Stimulated activated CD8-positive, alpha-beta memory T cell treated with anti-CD3 and anti-CD28 coated beads, Interleukin-4, amount 100 ng/mL, for 48 hours (primary cell): ENCODE measurements around the gene IGDCC3.

Source experiments
- DNase-seq: peaks from one replicate; pipeline ENCODE4 v3.0.0-alpha.2; 2020

Gene IGDCC3

DNA sequence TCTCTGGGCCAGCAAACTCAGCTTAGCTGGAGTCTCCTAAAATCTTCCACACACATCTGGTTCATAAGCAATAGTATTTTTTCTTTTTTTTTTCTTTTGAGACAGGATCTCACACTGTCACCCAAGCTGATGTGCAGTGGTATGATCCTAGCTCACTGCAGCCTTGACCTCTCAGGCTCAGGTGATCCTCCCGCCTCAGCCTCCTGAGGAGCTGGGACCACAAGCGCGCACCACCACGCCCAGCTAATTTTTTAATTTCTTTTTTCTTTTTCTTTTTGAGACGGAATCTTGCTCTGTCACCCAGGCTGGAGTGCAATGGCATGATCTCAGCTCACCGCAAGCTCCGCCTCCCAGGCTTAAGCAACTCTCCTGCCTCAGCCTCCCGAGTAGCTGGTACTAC, 39.0 kb downstream of the IGDCC3 start:
- DNase-seq: no peak

DNA sequence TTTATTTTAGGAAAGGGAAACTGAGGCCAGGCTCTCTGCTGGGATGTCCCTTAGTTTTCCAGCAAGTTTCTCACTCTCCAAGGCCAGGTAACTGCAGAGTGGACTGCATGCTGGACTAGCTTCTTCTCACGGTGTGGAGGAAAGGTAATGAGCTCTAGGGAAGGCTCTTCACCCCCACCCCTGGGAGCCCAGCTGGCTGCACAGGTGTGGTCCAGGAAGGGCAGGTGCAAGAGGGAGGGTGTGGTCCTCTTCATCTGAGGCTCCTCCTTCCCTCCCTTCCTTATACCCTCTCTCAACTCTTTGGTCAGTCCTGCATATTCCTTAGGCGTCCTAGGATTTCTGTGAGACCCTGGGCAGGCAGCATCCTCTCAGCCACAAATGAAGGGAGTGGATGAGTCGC, 39.4 kb downstream of the IGDCC3 start:
- DNase-seq: no peak

DNA sequence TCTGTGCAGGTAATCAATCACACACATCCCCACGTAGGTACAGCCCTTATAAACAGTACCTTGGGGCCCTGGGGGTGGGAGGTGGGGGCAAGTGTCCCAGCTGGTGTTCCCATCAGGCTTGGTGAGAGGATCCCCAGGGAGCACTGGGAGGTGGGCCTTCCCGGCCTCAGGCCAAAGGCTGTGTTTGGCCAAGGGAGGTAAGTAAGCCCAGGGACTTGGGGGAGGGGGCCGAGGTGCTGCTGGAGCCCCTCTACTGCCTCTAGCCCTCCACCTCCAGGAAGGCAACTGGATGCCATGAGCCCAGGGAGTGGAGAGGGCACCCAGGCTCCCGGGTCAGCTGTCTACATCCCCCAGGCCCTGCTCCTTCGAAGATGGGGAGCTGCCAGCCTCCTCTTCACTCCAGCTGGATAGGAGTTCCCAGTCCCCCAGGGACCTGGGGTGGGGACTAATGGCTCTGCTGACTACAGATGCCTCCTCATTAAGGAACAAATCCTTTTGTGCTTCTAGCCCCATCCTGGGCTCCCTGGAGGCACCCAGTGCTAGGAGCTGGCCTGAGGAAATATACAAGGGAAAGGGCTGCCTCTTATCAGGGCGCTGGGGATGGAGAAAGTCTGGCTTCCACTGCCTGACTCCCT, 40.2 kb downstream of the IGDCC3 start:
- no peak for DNase-seq

DNA sequence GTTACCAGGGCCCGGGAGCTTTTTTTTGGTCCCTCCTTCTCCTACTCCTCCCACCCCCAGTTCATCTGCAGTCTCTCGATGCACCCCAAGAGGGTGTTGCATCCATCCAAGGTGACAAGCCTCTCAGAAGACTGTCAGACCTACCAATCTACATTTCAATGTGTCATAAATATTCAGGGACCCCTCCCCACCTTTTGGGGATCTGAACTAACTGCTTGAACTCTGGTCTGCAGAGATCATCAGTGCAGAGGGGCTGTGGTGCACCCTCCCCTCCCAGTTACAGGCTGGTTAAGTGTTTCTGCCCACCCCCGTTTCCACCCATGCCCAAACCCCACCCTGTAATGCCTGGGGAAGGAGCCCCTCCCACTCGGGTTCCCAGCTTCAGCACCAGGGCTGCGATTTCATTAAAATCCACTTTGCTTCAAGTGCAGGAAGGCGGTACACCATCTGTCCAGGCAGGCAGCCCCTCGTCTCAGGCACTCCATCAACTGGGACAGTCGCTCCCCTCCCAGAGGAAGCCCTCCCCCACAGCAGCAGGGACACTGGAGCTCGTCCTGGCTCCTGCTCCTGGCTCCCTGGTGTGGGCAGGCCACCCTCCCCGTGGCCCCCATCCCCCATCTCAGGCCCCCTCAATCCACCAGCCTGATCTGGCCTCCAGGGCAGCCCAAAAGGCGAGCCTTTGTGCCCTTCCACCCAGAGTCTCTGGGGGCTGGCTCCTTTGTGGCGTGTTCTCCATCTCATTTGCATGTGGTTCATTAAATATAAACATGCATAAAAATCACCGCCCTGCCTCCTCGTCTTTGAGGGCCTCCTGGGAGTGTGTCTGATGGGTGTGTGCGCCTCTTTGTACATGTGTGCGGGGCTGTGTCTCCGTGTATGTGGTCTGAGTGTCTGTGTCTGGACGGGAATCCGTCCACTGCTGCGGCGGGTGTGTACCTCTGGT, 41.0 kb downstream of the IGDCC3 start:
- no peak for DNase-seq

DNA sequence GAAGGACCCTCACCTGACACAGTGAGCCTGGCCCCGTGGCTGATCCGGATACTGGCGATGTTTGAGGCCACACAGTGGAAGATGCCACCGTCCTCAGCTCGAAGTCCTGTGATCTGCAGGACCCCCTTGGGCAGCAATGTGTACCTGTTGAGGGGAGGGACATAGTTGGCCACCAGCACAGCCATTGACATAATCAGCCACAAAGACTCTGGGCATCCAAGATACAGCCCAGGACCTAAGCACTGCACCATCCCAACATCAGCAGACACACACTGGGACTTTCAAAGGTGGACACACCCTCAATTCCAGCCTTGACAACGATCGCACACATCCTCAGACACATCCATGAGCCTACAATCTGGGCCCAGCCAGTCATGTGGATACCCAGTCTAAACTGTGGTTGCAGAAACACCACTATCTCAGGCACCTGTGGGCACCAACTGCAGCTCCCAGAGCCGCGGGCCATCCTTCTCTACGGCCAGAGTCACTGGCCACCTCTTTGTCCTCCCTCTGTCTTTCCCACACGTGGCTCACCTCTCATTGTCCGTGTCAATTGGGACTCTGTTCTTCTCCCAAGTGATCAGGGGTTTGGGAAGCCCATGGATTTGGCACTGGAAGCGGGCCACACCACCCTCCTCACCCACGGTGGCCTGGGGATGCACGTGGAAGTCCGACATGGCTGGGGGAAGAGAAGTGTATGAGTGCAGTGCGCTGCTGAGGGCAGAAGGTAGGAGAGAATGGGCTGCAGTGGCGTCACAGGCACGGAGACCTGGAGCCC, 42.3 kb downstream of the IGDCC3 start:
- DNase-seq: no peak

DNA sequence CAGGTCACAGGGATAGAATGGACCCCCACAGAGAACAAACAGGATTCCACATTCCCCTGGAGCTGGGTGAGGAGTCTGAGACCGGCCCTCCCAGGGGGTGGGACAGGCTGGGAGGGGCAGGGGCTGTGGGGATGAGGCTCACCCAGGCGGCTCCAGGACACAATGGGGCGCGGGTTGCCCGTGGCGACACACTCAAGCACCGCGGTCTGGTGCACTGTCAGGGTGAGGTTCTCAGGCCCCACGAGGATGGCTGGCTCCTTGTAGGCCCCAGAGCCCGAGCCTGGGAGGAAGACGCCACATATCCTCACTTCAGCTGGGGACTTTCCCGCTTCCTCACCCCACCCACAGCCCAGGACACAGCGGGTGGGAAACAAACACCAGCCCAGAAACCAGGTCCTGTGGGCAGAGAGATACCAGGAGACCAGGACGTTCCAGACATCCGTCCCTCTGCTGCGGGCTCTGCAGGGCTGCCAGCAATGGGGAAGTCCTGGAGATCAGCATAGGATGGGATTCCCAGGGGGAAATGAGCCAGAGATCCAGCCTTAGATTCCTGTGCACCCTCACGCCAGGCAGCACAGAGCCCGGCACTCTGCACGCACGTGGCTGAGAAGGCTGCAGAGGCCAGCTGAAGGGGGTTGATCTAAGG, 43.1 kb downstream of the IGDCC3 start:
- DNase-seq: no peak

DNA sequence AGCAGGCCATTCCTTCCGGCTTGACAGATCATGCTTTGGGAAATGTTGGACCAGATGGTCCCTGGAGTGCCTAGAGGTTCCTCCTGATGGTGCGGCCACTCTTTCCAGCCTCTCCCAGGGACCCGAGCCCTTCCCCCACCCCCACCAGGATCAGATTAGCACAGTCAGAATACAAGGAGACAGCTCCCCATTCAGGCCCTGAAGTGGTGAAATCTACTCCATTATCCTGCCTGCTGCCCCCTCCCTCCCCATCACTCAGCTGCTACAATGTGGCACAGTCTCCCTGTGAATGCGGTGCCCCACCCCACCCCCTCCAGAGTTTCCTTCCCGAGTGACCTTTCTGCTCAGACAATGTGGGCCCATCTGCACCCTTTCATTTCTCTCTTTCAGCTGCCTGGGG, 43.9 kb downstream of the IGDCC3 start:
- no peak for DNase-seq

DNA sequence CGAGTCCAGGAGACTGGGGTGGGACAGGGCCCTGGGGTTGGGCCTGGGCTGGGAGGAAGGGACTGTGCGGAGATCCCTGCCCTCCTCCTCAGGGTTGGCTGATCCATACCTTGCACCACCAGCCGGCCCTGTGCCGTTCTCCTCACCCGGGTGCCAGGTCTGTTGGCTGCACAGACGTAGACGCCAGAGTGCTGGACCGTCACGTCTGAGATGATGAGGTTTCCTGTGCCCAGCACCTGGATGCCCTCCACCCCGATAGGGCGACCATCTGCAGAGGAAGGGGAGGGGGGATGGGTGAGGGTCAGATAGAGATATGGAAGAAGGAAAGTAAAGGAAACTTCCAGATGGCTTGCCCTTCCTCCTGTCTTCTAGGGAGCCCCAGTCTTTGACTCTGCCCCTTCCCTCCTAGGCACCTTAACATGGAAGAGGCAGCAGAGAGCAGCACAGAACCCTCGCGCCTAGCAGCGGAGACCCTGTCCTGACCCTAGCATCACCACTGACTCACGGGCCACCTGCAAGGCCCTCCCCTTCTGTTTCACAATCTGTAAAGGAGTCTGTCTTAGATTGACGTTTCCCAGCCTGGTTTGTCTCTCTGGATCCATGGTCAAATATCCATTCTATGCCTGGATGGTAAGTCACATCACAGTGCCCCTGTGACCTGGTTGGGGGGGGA, 44.5 kb downstream of the IGDCC3 start:
- no peak for DNase-seq

DNA sequence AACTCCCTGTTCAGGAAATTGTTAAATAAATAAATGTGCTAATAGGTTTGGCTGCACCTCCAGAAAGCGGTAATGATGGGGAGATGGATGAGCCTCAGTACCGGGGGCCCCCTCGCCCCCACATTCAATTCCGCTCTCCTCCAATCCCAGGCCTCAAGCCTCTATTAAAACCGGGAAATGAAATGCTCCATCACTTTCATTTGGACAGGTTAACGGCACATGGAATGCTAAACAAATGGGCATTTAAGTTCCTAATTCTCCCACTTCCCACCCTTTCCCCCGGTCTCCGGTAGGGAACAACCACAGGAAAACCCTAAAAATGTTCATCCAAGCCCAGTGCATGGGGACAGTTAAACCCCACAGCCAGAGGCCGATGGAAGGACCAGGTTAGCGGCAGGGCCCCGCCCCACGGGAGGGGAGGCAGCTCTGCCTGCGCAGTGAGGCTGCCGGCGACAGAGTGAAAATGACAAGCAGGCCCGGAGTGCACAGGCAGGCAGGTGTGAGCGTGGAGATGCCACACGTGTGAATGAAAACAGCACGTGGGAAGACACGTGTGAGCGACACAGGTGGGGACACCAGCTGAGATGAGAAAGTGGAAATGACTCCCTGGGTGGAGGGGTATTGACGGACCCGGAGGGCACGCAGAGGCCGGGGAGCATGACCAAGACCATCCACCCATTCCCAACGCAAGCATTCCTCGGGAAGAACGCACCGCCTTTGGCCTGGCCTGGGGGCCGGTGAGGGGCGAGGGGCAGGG, 45.2 kb downstream of the IGDCC3 start:
- no peak for DNase-seq

DNA sequence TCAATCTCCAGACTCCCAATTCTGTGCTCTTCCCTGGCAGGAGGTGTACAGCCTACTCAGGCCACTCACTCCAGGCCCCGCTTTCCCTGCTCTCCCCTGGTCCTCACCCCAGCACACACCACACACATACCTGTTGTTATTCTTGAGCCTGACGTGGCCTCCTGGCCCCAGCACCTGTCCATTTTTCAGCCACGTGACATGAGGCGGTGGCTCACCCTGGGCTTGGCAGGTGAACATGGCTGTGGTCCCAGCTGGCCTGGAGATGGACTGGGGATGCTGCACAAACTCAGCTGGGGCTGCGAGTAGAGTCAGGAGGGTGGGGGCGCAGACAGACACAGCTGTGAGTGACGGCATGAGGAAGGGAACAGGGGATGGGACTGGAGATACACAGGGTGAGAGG, 46.0 kb downstream of the IGDCC3 start:
- DNase-seq: no peak

DNA sequence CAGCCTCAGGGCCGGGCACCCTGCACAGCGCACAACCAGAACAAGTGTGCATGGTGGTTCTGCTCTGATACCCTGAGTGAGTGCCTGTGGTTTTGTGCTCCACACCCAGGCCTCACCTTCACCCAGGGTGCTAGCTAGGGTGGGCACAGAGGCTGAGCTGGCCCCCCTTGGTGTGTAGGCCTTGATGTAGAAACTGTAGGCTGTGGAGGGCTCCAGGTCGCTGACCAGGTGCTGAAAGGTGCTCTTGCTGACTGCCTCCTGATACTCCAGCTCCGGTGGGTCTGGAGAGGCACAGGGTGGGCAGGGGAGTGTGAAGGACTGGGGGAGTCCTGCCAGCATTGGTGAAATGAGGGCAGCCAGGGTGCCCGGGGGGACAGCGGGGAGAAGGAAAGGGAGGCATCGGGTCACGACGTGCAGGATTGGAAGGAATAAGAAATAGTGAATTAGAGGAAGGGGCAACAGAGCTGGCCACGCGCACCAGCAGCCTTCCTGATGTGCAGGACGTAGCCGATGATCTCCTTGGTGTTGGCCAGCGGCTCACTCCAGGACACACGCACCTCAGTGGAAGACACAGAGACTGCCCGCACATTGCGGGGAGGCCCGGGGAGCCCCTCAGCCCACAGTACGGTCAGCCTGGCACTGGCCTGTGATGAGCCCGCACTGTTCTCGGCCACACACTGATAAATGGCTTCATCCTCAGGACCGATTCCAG, 46.7 kb downstream of the IGDCC3 start:
- no peak for DNase-seq

DNA sequence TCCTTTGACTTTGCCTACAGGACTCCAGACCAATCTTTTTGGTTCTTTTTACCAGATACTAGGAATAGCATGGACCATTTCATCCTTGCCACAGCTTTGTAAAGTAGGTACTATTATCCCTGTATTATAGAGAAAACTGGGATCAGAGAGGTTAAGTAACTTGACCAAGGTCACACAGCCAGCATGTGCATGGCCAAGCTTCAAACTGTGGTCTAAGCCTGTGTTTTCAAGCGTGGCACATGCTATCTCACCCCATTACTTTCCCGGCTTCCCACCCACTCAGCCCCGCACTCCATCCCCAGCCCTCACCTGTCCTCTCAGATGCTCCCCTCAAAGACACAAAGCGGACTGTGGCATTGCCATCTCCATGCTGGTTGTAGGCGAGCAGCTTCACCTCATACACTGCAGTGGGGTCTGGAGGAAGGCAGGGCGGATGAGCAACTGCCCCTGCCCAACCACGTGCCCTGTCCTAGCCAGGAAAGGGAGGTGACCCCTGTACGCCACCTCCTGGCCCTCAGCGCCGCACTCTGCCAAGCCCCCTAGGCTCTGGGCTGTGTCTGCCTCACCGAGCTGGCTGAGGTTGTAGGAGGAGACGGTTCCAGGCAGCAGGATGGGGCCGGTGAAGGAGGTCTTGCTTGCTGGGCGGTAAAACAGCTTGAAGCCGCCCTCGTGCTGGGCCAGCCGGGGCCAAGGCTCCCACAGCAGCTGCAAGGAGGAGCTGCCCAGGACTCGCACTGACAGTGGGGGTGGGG, 47.6 kb downstream of the IGDCC3 start:
- DNase-seq: no peak

DNA sequence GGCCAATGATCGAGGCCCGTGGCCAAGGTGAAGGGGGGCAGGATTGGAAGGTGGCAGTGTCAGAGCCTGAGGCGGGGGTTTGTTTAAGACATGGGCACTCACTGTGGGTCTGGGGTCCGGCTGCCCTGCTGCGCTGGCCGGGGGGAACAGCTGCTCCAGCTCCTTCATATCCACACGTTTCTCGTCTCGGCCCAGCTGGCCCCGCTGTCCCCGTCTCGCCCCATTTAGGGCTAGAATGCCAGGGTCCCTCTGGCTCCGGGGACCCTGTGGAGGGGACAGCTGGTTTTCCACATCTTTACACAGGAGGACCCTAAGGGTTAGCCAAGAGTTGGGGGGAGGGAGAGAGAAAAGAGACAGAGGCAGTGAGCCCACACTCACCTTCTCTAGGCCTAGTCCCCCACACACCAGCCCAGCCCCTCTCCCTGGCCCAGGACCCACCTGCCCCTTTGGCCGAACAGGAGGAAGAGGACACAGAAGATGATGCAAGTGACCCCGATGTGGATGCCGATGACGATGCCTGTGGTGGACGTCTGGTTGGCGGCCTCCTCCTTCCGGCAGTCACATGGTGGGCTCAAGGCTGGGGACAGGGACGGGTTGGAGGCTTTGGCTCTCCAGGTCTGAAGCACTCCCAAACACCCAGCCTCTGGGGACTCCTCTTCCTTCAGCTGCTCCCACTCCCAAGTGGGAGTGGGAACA, 48.4 kb downstream of the IGDCC3 start:
- no peak for DNase-seq

DNA sequence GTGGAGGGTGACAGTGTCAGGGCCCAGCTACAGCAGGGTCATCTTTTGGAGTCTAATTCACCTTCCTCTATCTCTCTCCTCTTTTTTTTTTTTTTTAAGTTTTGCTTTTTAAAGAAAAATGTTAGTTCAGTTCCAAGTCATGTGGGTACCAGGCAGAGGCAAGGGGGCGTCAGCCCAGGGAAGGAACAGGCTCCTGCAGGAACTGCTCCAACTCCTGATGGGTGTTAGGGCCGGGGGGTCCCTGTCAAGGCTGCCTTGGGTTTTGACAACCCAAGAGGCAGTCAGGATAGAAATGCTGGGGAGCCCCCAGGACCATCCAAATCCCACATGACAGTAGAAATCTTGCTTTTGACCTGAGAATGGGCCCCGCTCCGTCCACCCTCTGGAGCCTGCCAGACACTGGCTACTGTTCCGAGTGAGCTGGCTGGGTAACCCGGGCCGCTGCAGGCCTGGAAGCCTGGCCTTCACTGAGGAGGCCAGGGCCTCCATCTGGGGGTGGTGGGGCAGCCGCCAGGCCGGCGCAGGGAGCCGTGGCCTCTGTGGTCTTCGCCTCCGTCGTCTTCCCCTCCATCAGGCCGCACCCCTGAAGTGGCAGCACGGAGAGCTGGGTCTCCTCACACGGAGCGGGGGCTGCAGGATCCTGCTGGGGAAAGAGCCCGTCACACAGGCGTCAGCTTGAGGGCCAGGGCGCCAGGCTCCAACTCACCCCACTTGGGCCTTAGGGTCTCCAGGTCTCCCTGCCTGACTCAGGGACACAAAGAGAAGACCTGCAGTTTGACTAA, 49.1 kb downstream of the IGDCC3 start:
- no peak for DNase-seq

DNA sequence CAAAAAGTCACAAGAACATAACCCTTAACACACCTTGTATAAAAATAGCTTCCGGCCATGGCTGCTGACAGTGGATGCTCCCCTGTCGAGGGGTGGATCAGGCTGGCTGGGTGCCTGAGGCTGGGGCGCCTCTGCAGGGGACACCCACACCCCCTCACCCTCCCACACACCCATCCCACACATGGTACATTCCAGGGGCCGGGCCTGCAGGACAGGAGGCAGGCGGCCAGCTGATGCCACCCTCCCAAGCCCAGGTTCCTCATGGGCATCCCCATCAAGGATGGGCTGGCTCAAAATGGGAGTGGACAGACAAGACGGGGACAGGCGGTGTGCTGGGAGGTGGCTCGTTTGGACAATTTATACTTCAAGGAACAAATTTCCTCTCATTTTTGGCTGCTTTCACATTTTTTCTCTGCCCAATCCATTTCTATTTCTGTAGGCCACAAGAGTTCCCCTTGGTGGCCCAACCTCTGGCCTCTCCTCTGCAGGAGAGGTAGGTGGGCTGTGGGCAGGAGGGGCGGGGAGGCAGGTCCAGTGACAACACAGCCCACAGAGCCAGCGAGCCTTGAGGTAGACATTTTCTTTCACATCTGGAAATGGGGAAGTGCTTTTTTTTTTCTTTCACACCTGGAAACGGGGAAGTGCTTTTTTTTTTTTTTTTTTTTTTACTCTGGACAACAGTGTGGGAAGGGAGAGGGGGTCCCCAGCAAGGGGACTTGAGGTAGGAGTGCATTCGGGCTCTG, 50.0 kb downstream of the IGDCC3 start:
- no peak for DNase-seq

DNA sequence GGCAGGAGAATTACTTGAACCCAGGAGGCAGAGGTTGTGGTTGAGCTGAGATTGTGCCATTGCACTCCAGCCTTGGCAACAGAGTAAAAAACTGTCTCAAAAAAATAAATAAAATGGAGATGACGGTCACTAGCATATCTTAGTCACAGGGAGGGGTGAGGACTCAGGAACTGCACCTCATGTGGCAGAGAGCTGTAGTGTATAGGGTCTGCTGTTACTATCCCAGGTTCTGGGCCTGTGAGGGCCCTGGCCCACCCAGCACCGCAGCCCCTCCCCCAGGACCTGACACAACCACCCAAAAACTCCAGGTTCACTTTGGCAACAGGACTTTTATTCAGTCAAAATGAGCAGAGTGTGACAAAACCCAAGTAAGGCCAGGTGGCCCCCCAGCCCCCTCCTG, 51.0 kb downstream of the IGDCC3 start:
- DNase-seq: no peak

DNA sequence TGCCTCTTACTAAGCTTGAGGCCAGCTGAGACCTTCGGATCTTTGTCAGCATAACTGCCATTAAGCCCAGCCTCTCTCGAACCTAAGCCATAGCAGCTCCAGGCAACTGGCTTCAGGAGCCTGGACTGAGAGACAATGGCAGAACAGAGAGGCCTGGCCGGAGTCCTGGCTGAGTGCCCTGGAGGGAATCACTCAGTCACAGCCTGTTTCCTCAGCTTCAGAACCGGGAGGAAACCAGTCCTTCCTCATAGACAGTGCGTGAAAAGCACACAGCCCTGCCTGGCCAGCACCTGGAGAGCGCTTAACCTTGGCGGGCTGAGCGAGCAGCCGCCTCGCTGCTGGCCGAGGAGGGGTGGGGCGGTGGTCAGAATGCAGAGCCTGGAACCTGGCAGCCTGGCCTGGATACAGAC, 51.7 kb downstream of the IGDCC3 start:
- no peak for DNase-seq

DNA sequence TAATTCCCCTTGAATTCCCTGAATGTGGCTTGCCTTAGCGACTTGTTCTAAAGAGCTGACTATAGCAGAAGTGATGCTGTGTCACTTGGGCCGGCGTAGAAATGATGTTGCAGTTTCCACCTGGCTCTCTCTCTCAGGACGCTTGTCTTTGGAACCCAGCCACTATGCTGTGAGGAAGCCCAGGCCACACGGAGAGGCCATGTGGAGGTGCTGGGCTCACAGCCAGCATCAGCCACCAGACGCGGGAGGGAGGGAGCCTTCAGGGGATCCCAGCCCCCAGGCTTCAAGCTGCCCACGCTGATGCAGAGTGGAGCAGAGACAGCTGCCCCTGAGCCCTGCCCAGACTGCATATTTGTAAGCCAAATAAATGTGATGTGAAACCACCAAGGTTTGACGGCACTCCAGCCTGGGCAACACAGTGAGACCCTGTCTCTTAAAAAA, 54.7 kb downstream of the IGDCC3 start:
- DNase-seq: no peak
